Measurements from ENCODE around the gene POLD3. TPM values are rescaled to one million over a fixed set of nuclear protein-coding genes. Genes with fewer than 3 reads are reported as not detected.

The POLD3 gene
- total RNA-seq, 4 donors from 2014 or later = 7.4 to 29.4 (median 20.6) TPM

DNA sequence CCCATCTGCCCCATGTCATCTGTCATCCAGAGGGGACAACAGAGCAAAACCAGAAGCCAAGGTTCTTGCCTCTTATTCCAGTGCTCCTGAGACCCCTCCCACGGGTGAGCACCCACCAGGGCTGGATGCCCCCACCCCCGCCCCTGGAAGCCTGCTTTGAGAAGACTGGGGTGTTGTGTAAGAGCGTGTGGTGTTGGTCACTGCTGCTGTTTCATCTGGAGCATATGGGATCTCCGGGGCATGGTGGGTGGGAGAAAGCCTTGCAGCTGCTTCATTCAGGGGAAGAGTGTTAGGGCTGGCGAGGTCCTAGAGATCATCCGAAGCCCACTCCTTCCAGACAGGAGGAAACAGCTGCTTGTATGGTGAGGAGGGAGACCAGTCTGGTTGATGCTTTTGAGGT lies 84.7 kb downstream of the POLD3 start:
- in situ Hi-C loops (cut with MboI; ENCODE audit: low pct_ligation_motif_present in 1 of 4, low pct_unique_long_range_greater_than_20kb in 1 of 4, low sequenced_read_pairs in 3 of 4) = no loop called here
- DNase-seq = no peak
- no peaks in the 10 kb centered on the region for H3K9me3 ChIP-seq
- H3K4me1 ChIP-seq = peaks cover 3 to 17% (median 13%) of the 10 kb centered on the region in 4 donors
- H3K36me3 ChIP-seq = no peaks in the 10 kb centered on the region
- TF ChIP-seq POLR2AphosphoS5 (IDR thresholded peaks at IDR 0.05) = no peak
- TF ChIP-seq POLR2A (IDR thresholded peaks at IDR 0.05) = no peak
- TF ChIP-seq EP300 (IDR thresholded peaks at IDR 0.05; ENCODE audit: low read depth) = no peak
- TF ChIP-seq, protein P1, sequence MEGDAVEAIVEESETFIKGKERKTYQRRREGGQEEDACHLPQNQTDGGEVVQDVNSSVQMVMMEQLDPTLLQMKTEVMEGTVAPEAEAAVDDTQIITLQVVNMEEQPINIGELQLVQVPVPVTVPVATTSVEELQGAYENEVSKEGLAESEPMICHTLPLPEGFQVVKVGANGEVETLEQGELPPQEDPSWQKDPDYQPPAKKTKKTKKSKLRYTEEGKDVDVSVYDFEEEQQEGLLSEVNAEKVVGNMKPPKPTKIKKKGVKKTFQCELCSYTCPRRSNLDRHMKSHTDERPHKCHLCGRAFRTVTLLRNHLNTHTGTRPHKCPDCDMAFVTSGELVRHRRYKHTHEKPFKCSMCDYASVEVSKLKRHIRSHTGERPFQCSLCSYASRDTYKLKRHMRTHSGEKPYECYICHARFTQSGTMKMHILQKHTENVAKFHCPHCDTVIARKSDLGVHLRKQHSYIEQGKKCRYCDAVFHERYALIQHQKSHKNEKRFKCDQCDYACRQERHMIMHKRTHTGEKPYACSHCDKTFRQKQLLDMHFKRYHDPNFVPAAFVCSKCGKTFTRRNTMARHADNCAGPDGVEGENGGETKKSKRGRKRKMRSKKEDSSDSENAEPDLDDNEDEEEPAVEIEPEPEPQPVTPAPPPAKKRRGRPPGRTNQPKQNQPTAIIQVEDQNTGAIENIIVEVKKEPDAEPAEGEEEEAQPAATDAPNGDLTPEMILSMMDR (IDR thresholded peaks at IDR 0.05) = no peak
- WGBS, 2 donors (ENCODE audit: low coverage in 1 of 2) = 75% methylated on average over 6 of the region's 6 CpGs; no CpG with 5 or more reads in 1 of the 2 donors
- no peak overlapping the region for H3K27ac ChIP-seq
- H3K27me3 ChIP-seq = no peaks in the 10 kb centered on the region
- H3K4me3 ChIP-seq = no peak overlapping the region
- intact Hi-C loops (cut with DNase I; ENCODE audit: low total_unique reads) = no loop called here

GRCh38 chr11:74678041-74678440 lies 85.7 kb downstream of the POLD3 start:
- H3K36me3 ChIP-seq = no peaks in the 10 kb centered on the region
- peaks cover 4 to 14% (median 7%) of the 10 kb centered on the region in 4 donors for H3K4me1 ChIP-seq
- TF ChIP-seq, protein P1 (IDR thresholded peaks at IDR 0.05) = no peak
- intact Hi-C loops (cut with DNase I; ENCODE audit: low total_unique reads) = no loop called here
- DNase-seq = no peak
- in situ Hi-C loops (cut with MboI; ENCODE audit: low pct_ligation_motif_present in 1 of 4, low pct_unique_long_range_greater_than_20kb in 1 of 4, low sequenced_read_pairs in 3 of 4) = no loop called here
- H3K9me3 ChIP-seq = no peaks in the 10 kb centered on the region
- WGBS, 2 donors (ENCODE audit: low coverage in 1 of 2) = 88 to 89% methylated on average over 2 to 5 of the region's 5 CpGs
- no peak overlapping the region for H3K4me3 ChIP-seq
- peaks cover 4% of the 10 kb centered on the region for H3K27me3 ChIP-seq
- no peak overlapping the region for H3K27ac ChIP-seq

DNA sequence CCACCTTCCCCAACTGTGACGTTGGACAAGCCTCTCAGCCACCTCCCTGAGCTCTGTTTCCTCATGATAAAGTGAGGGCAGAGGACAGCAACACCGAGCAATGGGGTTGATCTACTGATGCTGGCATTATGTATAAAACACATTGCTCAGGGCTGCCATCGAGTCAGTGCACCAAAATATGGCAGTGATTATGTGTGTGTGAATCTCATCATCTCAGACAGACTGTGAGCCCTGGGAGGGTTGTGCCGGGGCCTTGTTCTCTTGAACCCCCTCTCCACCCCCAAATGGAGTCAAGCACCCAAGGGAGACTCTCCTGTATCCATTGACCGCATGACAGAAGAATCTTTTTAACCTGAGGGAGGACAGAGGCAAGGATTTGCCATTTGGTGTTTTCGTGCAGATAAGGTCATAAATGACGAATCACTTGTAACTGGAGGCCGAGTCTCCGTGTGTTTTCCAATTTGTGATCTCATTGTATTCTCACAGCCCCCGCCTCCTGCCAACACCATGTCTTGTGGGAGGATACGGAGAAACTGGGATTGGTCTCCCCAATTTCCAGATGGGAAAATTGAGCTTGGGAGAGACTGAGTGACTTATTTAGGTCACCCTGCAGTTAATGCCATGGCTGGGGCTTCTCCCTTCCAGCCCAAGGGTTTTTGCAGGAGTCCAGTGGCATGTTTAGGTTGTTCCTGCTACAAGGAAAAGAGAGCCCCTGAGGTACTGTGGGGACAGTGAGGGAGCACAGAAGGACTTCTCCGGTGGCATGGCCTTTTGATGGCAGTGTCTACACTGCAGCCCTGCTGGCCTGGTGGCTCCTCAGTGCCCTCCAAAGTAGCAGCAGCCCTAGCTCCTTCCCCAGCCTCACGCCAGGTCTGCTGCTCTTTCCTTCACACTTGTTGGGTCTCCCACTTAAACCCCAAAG lies 86.5 kb downstream of the POLD3 start:
- no peak overlapping the region for H3K27ac ChIP-seq
- in situ Hi-C loops (cut with MboI; ENCODE audit: low pct_ligation_motif_present in 1 of 4, low pct_unique_long_range_greater_than_20kb in 1 of 4, low sequenced_read_pairs in 3 of 4) (no loop called here), intact Hi-C loops (cut with DNase I; ENCODE audit: low total_unique reads) (no loop called here)
- H3K27me3 ChIP-seq = peaks cover 12% of the 10 kb centered on the region
- DNase-seq = no peak
- 78 to 100% methylated on average over 2 to 13 of the region's 13 CpGs for WGBS, 2 donors (ENCODE audit: low coverage in 1 of 2)
- H3K9me3 ChIP-seq = no peaks in the 10 kb centered on the region
- TF ChIP-seq EP300 (IDR thresholded peaks at IDR 0.05; ENCODE audit: low read depth) (no peak), POLR2A (IDR thresholded peaks at IDR 0.05) (no peak), POLR2AphosphoS5 (IDR thresholded peaks at IDR 0.05) (no peak)
- TF ChIP-seq, protein P1 (IDR thresholded peaks at IDR 0.05) = no peak
- H3K4me3 ChIP-seq = no peak overlapping the region
- H3K36me3 ChIP-seq = no peaks in the 10 kb centered on the region
- peaks cover 4 to 15% (median 10%) of the 10 kb centered on the region in 4 donors for H3K4me1 ChIP-seq

DNA sequence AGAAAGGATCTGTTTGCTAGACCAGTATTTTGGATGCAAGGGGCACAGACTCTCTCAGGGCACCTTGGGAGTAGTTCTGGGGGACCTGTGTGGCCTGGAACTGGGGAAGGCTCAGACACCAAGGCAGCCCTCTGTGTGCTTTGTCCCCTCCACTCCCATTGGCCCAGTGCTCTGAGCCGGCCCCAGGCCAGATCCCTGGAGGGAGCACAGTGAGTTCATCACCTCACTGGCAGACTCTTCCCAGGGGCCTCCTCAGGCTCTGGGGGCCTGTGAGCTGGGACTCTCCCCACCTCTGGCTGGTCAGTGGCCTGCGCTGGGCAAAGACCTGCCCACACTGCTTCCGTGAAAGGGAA lies 87.1 kb downstream of the POLD3 start:
- Histone ChIP-seq H3K27me3 (peaks cover 15% of the 10 kb centered on the region), H3K36me3 (no peaks in the 10 kb centered on the region), H3K27ac (no peak overlapping the region), H3K9me3 (no peaks in the 10 kb centered on the region), H3K4me1 (peaks cover 4 to 17% (median 13%) of the 10 kb centered on the region in 4 donors), H3K4me3 (no peak overlapping the region)
- in situ Hi-C loops (cut with MboI; ENCODE audit: low pct_ligation_motif_present in 1 of 4, low pct_unique_long_range_greater_than_20kb in 1 of 4, low sequenced_read_pairs in 3 of 4) = no loop called here
- intact Hi-C loops (cut with DNase I; ENCODE audit: low total_unique reads) = no loop called here
- WGBS, 2 donors (ENCODE audit: low coverage in 1 of 2) = 97% methylated on average over 2 of the region's 3 CpGs; no CpG with 5 or more reads in 1 of the 2 donors
- TF ChIP-seq POLR2AphosphoS5 (IDR thresholded peaks at IDR 0.05) = no peak
- TF ChIP-seq EP300 (IDR thresholded peaks at IDR 0.05; ENCODE audit: low read depth) = no peak
- no peak for TF ChIP-seq POLR2A (IDR thresholded peaks at IDR 0.05)
- TF ChIP-seq, protein P1 (IDR thresholded peaks at IDR 0.05) = no peak
- DNase-seq = no peak

All from transverse colon (tissue), 4 donors.